Peyer's patch (tissue), 4 donors: ENCODE data around the gene CDC23. TPM values are rescaled to one million over a fixed set of nuclear protein-coding genes. Genes with fewer than 3 reads are reported as not detected.

Source experiments
- DNase-seq, 3 donors: peaks; one replicate each; pipeline ENCODE4 v3.0.0-alpha.2; 2017 to 2019
- H3K27ac ChIP-seq, 4 donors: fragments of 200-600 bp; sonication (generic); one replicate each; pipeline ENCODE4 v1.5.1; 2016 to 2019
- H3K27me3 ChIP-seq, 2 donors: fragments of 200-600 bp; sonication (generic); one replicate each; pipeline ENCODE4 v1.5.1; 2019
- H3K36me3 ChIP-seq, 3 donors: fragments of 200-600 bp; sonication (generic); one replicate each; pipeline ENCODE4 v1.5.1; 2016 to 2019
- H3K4me1 ChIP-seq, 4 donors: fragments of 200-600 bp; sonication (generic); one replicate each; pipeline ENCODE4 v1.5.1; 2016 to 2019
- H3K4me3 ChIP-seq, 4 donors: fragments of 200-600 bp; sonication (generic); 1 replicate in 3 of 4; 2 replicates in 1 of 4; pipeline ENCODE4 v1.5.1; 2016 to 2019; ENCODE audit warnings: mild to moderate bottlenecking in 1 of 4
- H3K9me3 ChIP-seq, 4 donors: fragments of 200-600 bp; sonication (generic); one replicate each; pipeline ENCODE4 v1.5.1; 2016 to 2019; ENCODE audit warnings: mild to moderate bottlenecking in 1 of 4
- POLR2A ChIP-seq, 2 donors: fragments of 450-650 bp; IDR thresholded peaks; one replicate each; pipeline ENCODE4 v1.5.1; 2017; ENCODE audit warnings: antibody characterized with exemption in 2 of 2, mild to moderate bottlenecking in 2 of 2, moderate library complexity in 2 of 2
- total RNA-seq, 4 donors: library from RNA; depleted of rRNA; stranded (reverse); fragments of >200 nt; gene quantifications; one replicate each; pipeline ENCODE4 v1.1.0, GENCODE V29; 2016
- TF ChIP-seq, protein P1 (sequence below), 6 experiments: fragments of 450-650 bp in 4 of 6; fragments of 200-600 bp in 2 of 6; sonication (generic) in 1 of 6; IDR thresholded peaks; one replicate each; pipeline ENCODE4 v1.5.1; 2017 to 2019; ENCODE audit warnings: antibody characterized with exemption in 6 of 6, mild to moderate bottlenecking in 3 of 6, moderate library complexity in 1 of 6

Gene CDC23
- total RNA-seq, 4 donors from 2014 or later: 9.3 to 24.8 (median 10.6) TPM

DNA sequence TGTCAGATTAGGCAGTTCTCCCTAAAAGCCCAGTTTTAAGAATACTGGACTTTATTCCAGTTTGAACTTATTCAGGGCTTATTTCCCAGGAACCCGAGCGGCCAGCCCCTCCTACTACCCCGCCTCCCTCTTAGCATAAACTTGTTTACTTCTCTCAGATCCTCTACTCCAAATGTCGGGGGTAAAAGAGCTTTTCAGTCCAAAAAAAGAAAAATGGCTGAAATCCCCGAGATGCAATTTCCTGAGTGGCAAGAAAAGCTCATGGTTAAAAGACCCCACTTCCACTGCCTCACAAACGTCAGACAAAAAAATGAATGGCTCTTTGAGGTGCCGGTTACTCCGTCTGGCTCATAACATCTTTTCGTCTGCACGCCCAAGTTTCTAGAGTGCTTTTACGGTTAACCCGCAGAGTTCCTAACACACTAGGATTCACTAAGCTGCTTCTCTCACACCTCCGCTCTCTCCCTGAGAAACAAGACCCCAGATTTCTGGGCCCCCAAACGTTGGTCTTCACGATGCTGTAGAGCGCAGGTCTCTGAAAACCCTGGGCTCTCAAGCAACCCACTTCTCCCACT is 35.1 kb downstream of the CDC23 start:
- peaks cover 0 to 42% (median 0%) of the 10 kb centered on the region in 3 donors for H3K36me3 ChIP-seq
- H3K4me3 ChIP-seq: peak overlapping the region; percentile 47 to 83 (median 64)
- no peaks in the 10 kb centered on the region for H3K27me3 ChIP-seq
- DNase-seq: peak; percentile 33 to 66 (median 51)
- peaks cover 0 to 18% (median 0%) of the 10 kb centered on the region in 4 donors for H3K4me1 ChIP-seq
- TF ChIP-seq, protein P1, sequence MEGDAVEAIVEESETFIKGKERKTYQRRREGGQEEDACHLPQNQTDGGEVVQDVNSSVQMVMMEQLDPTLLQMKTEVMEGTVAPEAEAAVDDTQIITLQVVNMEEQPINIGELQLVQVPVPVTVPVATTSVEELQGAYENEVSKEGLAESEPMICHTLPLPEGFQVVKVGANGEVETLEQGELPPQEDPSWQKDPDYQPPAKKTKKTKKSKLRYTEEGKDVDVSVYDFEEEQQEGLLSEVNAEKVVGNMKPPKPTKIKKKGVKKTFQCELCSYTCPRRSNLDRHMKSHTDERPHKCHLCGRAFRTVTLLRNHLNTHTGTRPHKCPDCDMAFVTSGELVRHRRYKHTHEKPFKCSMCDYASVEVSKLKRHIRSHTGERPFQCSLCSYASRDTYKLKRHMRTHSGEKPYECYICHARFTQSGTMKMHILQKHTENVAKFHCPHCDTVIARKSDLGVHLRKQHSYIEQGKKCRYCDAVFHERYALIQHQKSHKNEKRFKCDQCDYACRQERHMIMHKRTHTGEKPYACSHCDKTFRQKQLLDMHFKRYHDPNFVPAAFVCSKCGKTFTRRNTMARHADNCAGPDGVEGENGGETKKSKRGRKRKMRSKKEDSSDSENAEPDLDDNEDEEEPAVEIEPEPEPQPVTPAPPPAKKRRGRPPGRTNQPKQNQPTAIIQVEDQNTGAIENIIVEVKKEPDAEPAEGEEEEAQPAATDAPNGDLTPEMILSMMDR (IDR thresholded peaks at IDR 0.05): no peak
- TF ChIP-seq POLR2A (IDR thresholded peaks at IDR 0.05): no peak
- peak overlapping the region; percentile 61 to 89 (median 82) for H3K27ac ChIP-seq
- H3K9me3 ChIP-seq: no peaks in the 10 kb centered on the region

DNA sequence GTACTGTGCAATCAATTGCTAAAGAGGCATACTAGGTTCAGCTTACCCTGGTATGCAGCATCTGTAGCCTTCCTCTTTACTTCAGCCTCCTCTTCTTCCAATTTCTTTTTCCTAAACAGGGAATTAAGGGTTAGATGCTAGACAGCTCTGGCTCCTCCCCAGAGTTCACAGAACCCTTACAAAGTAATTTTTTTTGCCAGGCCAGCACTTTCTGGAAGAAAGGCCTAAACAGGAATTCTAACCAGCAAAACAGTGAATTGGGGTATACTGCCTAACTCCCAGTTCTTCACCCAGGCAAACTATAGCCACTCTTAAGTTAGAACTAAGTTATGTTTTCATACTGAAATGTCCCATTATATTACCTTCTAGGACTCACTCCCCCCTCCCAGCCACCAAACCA is 42.8 kb downstream of the CDC23 start:
- TF ChIP-seq POLR2A (IDR thresholded peaks at IDR 0.05): no peak
- TF ChIP-seq, protein P1 (IDR thresholded peaks at IDR 0.05): no peak
- DNase-seq: no peak
- H3K4me1 ChIP-seq: no peaks in the 10 kb centered on the region
- H3K36me3 ChIP-seq: peaks cover 0 to 98% (median 3%) of the 10 kb centered on the region in 3 donors
- no peak overlapping the region for H3K4me3 ChIP-seq
- H3K9me3 ChIP-seq: no peaks in the 10 kb centered on the region
- H3K27me3 ChIP-seq: no peaks in the 10 kb centered on the region
- H3K27ac ChIP-seq: no peak overlapping the region

GRCh38 chr5:138169124-138169523 is 44.0 kb downstream of the CDC23 start:
- no peaks in the 10 kb centered on the region for H3K27me3 ChIP-seq
- TF ChIP-seq, protein P1 (IDR thresholded peaks at IDR 0.05): no peak
- no peak for TF ChIP-seq POLR2A (IDR thresholded peaks at IDR 0.05)
- H3K27ac ChIP-seq: no peak overlapping the region
- H3K4me3 ChIP-seq: no peak overlapping the region
- H3K9me3 ChIP-seq: no peaks in the 10 kb centered on the region
- H3K36me3 ChIP-seq: peaks cover 0 to 98% (median 3%) of the 10 kb centered on the region in 3 donors
- DNase-seq: no peak
- H3K4me1 ChIP-seq: no peaks in the 10 kb centered on the region

- H3K9me3 ChIP-seq: no peaks in the 10 kb centered on the region
- peaks cover 0 to 100% (median 3%) of the 10 kb centered on the region in 3 donors for H3K36me3 ChIP-seq
- H3K4me1 ChIP-seq: no peaks in the 10 kb centered on the region
- H3K27ac ChIP-seq: no peak overlapping the region
- DNase-seq: no peak
- H3K4me3 ChIP-seq: no peak overlapping the region
- H3K27me3 ChIP-seq: no peaks in the 10 kb centered on the region
- TF ChIP-seq POLR2A (IDR thresholded peaks at IDR 0.05): no peak
- TF ChIP-seq, protein P1 (IDR thresholded peaks at IDR 0.05): no peak
Observed at GRCh38 chr5:138163721-138164120, 49.4 kb downstream of the CDC23 start.

GRCh38 chr5:138160706-138161105 is 52.4 kb downstream of the CDC23 start:
- H3K36me3 ChIP-seq: peaks cover 0 to 97% (median 0%) of the 10 kb centered on the region in 3 donors

More at GRCh38 chr5:138160706-138161105, 52.4 kb downstream of the CDC23 start:
- TF ChIP-seq, protein P1 (IDR thresholded peaks at IDR 0.05): no peak
- TF ChIP-seq POLR2A (IDR thresholded peaks at IDR 0.05): no peak
- no peak overlapping the region for H3K4me3 ChIP-seq
- H3K27me3 ChIP-seq: no peaks in the 10 kb centered on the region
- no peak for DNase-seq
- no peaks in the 10 kb centered on the region for H3K4me1 ChIP-seq
- H3K9me3 ChIP-seq: no peaks in the 10 kb centered on the region
- H3K27ac ChIP-seq: no peak overlapping the region
